Fibroblast of villous mesenchyme (primary cell): ENCODE data around the gene TOP2A. TPM values are rescaled to one million over a fixed set of nuclear protein-coding genes. Genes with fewer than 3 reads are reported as not detected.

Source experiments
- DNase-seq: peaks from one replicate; pipeline ENCODE4 v3.0.0-alpha.2; 2010; ENCODE audit warnings: low read depth
- H3K4me3 ChIP-seq: 2 replicates; pipeline ENCODE4 v1.5.1; 2011; ENCODE audit warnings: low read depth, mild to moderate bottlenecking, low read length
- total RNA-seq: library from RNA; depleted of rRNA; stranded (reverse); fragments of >200 nt; gene quantifications from 2 replicates; pipeline ENCODE4 v1.2.3, GENCODE V29; 2012
- TF ChIP-seq, protein P1 (sequence below): IDR thresholded peaks from 2 replicates; pipeline ENCODE4 v1.5.1; 2012; ENCODE audit warnings: low read depth, mild to moderate bottlenecking, low read length; ENCODE audit not compliant: insufficient read depth

Gene TOP2A
- total RNA-seq, 1 donor, result 105 TPM

GRCh38 chr17:40457964-40458791, 40.5 kb upstream of the TOP2A start:
- DNase-seq, result peak; percentile 59
- H3K4me3 ChIP-seq, result no peak overlapping the region
- TF ChIP-seq, protein P1, sequence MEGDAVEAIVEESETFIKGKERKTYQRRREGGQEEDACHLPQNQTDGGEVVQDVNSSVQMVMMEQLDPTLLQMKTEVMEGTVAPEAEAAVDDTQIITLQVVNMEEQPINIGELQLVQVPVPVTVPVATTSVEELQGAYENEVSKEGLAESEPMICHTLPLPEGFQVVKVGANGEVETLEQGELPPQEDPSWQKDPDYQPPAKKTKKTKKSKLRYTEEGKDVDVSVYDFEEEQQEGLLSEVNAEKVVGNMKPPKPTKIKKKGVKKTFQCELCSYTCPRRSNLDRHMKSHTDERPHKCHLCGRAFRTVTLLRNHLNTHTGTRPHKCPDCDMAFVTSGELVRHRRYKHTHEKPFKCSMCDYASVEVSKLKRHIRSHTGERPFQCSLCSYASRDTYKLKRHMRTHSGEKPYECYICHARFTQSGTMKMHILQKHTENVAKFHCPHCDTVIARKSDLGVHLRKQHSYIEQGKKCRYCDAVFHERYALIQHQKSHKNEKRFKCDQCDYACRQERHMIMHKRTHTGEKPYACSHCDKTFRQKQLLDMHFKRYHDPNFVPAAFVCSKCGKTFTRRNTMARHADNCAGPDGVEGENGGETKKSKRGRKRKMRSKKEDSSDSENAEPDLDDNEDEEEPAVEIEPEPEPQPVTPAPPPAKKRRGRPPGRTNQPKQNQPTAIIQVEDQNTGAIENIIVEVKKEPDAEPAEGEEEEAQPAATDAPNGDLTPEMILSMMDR, result no peak

- H3K4me3 ChIP-seq, result no peak overlapping the region
- TF ChIP-seq, protein P1, result no peak
- no peak for DNase-seq
Measured at GRCh38 chr17:40457369-40457768, 39.7 kb upstream of the TOP2A start.

DNA sequence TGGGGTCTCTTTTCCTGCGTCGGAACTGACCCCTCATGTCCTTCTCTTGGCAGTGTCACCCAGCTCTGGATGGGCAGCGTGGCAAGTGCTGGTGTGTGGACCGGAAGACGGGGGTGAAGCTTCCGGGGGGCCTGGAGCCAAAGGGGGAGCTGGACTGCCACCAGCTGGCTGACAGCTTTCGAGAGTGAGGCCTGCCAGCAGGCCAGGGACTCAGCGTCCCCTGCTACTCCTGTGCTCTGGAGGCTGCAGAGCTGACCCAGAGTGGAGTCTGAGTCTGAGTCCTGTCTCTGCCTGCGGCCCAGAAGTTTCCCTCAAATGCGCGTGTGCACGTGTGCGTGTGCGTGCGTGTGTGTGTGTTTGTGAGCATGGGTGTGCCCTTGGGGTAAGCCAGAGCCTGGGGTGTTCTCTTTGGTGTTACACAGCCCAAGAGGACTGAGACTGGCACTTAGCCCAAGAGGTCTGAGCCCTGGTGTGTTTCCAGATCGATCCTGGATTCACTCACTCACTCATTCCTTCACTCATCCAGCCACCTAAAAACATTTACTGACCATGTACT, 38.8 kb upstream of the TOP2A start:
- H3K4me3 ChIP-seq, result no peak overlapping the region
- DNase-seq, result no peak
- TF ChIP-seq, protein P1, result no peak

DNA sequence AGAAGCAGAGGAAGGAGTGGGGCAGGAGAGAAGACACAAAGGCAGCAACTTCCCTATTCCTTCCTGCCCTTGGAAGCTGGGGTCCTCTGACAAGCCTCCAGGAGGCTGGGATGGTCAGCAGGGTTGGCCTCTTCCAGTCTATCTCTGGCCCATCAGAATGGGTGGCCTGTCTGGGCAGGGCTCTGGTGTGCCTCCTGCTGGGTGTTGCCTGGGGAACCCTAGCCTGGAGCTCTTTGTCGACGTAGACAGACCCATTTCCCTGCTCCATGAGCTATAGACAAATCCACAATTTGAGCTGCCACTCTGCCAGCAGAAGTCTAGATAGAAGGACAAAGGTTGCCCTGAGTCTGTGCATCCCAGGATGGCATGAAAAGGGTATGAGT, 36.9 kb upstream of the TOP2A start:
- TF ChIP-seq, protein P1, result no peak
- DNase-seq, result no peak
- H3K4me3 ChIP-seq, result no peak overlapping the region

DNA sequence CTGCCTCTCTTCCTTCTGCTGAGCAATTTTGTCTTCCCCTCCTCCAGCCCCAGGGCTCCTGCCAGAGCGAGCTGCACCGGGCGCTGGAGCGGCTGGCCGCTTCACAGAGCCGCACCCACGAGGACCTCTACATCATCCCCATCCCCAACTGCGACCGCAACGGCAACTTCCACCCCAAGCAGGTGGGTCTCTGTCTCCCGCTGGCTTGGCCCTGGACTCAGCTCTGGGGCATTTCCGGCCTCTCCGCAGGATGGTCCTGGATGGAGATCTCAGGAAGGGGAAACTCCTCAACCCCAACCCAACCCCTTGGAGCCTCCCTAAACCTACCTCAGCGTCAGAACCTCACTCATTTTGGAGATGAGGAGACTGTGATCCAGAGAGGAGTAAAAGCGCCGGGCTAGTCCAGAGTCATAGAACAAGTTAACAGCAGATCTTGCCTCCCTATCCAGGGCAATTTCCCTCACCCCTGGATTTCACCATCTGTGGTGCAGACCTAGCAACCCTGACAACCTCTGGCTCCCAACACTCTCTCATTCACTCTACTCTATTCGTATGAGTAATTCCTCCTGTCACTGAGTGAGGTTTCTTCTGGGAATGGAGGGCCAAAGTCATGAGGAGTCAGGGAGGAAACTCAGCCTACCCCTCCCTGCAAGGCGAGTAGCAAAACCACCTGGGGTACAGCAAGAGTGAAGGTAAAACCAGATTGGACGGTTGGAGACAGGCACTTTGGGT, 36.4 kb upstream of the TOP2A start:
- no peak for DNase-seq
- H3K4me3 ChIP-seq, result no peak overlapping the region
- TF ChIP-seq, protein P1, result no peak

DNA sequence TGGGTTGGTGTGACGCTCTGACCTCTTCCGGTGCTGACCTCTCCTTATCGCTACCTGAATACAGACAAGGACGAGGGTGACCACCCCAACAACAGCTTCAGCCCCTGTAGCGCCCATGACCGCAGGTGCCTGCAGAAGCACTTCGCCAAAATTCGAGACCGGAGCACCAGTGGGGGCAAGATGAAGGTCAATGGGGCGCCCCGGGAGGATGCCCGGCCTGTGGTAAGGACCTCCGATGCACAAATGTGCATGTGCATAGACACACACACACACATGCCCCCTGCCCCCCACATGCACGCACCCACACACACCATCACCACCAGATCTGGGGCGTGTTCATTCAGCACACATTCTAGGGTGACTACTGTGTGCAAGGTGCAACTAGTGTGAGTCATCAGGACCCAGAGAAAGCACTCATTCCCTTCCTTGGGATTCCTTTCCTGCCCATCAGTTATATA, 35.3 kb upstream of the TOP2A start:
- TF ChIP-seq, protein P1, result no peak
- H3K4me3 ChIP-seq, result no peak overlapping the region
- DNase-seq, result no peak
